Measurements from ENCODE around the gene BASP1.

BASP1 gene

GRCh38 chr5:17279487-17279886 lies 62.1 kb downstream of the BASP1 start:
- no peak overlapping the region for H3K4me3 ChIP-seq (replicated peaks; ENCODE audit: low read depth, low read length)
- no peak for DNase-seq (ENCODE audit: extremely low read depth, low read depth)
- no peak for TF ChIP-seq CTCF (IDR thresholded peaks at IDR 0.05; ENCODE audit: low read depth, low read length, missing control alignments)

GRCh38 chr5:17282283-17283120 lies 65.1 kb downstream of the BASP1 start:
- DNase-seq (ENCODE audit: extremely low read depth, low read depth) = no peak
- no peak overlapping the region for H3K4me3 ChIP-seq (replicated peaks; ENCODE audit: low read depth, low read length)
- no peak for TF ChIP-seq CTCF (IDR thresholded peaks at IDR 0.05; ENCODE audit: low read depth, low read length, missing control alignments)

DNA sequence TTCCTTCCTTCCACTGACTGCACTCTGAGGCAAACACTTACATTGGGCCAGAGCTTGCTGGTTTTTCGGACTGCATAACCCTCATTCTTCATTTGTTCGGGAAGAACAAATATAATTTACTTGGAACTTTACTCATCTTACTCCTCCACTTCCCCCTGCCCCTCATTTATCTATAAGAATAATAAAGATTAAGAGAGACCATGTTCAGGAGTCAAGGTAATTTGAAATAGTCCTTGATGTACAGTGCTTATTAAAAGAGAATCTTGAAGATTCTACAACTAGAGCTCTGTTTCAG lies 65.6 kb downstream of the BASP1 start:
- no peak overlapping the region for H3K4me3 ChIP-seq (replicated peaks; ENCODE audit: low read depth, low read length)
- DNase-seq (ENCODE audit: extremely low read depth, low read depth) = no peak
- TF ChIP-seq CTCF (IDR thresholded peaks at IDR 0.05; ENCODE audit: low read depth, low read length, missing control alignments) = no peak

GRCh38 chr5:17287501-17288155 lies 70.2 kb downstream of the BASP1 start:
- TF ChIP-seq CTCF (IDR thresholded peaks at IDR 0.05; ENCODE audit: low read depth, low read length, missing control alignments) = no peak
- no peak for DNase-seq (ENCODE audit: extremely low read depth, low read depth)

DNA sequence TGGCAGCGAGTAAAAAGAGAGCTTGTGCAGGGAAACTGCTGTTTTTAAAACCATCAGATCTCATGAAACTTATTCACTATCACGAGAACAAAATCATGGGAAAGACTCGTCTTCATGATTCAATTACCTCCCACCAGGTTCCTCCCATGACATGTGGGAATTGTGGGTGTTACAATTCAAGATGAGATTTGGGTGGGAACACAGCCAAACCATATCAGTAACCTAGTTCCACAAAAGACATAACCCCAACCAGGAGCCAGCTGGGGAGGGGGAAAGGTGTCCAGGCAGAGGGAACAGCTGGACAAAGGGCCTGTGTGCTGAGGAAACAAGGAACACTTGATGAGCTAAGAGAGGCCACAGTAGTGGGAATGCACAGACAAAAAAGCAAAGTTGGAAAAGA lies 71.1 kb downstream of the BASP1 start:
- DNase-seq (ENCODE audit: extremely low read depth, low read depth) = no peak
- H3K4me3 ChIP-seq (replicated peaks; ENCODE audit: low read depth, low read length) = no peak overlapping the region
- no peak for TF ChIP-seq CTCF (IDR thresholded peaks at IDR 0.05; ENCODE audit: low read depth, low read length, missing control alignments)

More at GRCh38 chr5:17287501-17288155, 70.2 kb downstream of the BASP1 start:
- H3K4me3 ChIP-seq (replicated peaks; ENCODE audit: low read depth, low read length) = no peak overlapping the region

GRCh38 chr5:17289681-17290539 lies 72.5 kb downstream of the BASP1 start:
- no peak for TF ChIP-seq CTCF (IDR thresholded peaks at IDR 0.05; ENCODE audit: low read depth, low read length, missing control alignments)
- no peak overlapping the region for H3K4me3 ChIP-seq (replicated peaks; ENCODE audit: low read depth, low read length)
- no peak for DNase-seq (ENCODE audit: extremely low read depth, low read depth)
